Adrenal gland (tissue), 12 donors: ENCODE results near the gene MAP4K3. TPM values are rescaled to one million over a fixed set of nuclear protein-coding genes. Genes with fewer than 3 reads are reported as not detected.

ENCODE experiments used
- DNase-seq, 7 donors: peaks; one replicate each; pipeline ENCODE4 v3.0.0-alpha.2; 2019 to 2020
- H3K27ac ChIP-seq, 5 donors: fragments of 200-600 bp; sonication (generic) in 4 of 5; 1 replicate in 3 of 5; 2 replicates in 2 of 5; pipeline versions ENCODE4 v1.5.1 to v1.8.0; 2016 to 2020; ENCODE audit warnings: mild to moderate bottlenecking in 1 of 5
- H3K27me3 ChIP-seq: fragments of 200-600 bp; 2 replicates; pipeline ENCODE4 v1.8.0; 2021
- H3K36me3 ChIP-seq, 2 donors: fragments of 200-600 bp; replicated peaks in 1 of 2; 1 replicate in 1 of 2; 2 replicates in 1 of 2; pipeline versions ENCODE4 v1.5.1 to v1.8.0; 2018 to 2022
- H3K4me1 ChIP-seq, 2 donors: fragments of 200-600 bp; replicated peaks in 1 of 2; 1 replicate in 1 of 2; 2 replicates in 1 of 2; pipeline versions ENCODE4 v1.5.1 to v1.8.0; 2018 to 2021
- H3K4me3 ChIP-seq, 4 donors: fragments of 200-600 bp; sonication (generic) in 3 of 4; one replicate each; pipeline ENCODE4 v1.5.1; 2016 to 2018
- H3K9me3 ChIP-seq, 3 donors: fragments of 200-600 bp; sonication (generic) in 1 of 3; replicated peaks in 1 of 3; 1 replicate in 2 of 3; 2 replicates in 1 of 3; pipeline versions ENCODE4 v1.5.1 to v1.8.0; 2016 to 2021
- POLR2A ChIP-seq, 2 donors: fragments of 450-650 bp; IDR thresholded peaks; one replicate each; pipeline ENCODE4 v1.6.1; 2017; ENCODE audit warnings: antibody characterized with exemption in 2 of 2, mild to moderate bottlenecking in 2 of 2, moderate library complexity in 1 of 2
- WGBS, 4 donors: extraction: QIAGEN DNeasy Blood & Tissue Kit in 2 of 4; methylation state at CpG; one replicate each; pipeline versions ENCODE4 v1.1.5 to v1.1.7; 2013 to 2017; 5-methylcytosine and 5-hydroxymethylcytosine counted together
- intact Hi-C, 2 donors: fragments of 100-400 bp; cut with DNase I; formaldehyde crosslinking; loops; one replicate each; pipeline versions ENCODE4 v1.14.1 to v1.15.0; 2022 to 2023
- polyA plus RNA-seq, 3 donors: library from polyadenylated mRNA; stranded (reverse); fragments of 200-250 nt in 2 of 3; fragments of 350-450 nt in 1 of 3; fragmentation: Illumina TruSeq in 1 of 3; extraction: RNeasy Lipid Tissue Mini Kit (QIAGEN cat#74804) in 1 of 3; gene quantifications; one replicate each; pipeline ENCODE4 v1.2.3, GENCODE V29; 2013 to 2014
- total RNA-seq, 9 donors: library from RNA; depleted of rRNA in 4 of 9; stranded (reverse); fragments of >200 nt in 4 of 9; fragments of 120-200 nt in 1 of 9; fragmentation: NEBNext Ultra II Directional in 1 of 9; extraction: Animal tissue kit (Norgen Biotek cat#: 25700) in 1 of 9; gene quantifications; one replicate each; pipeline versions ENCODE4 v1.1.0 to v1.2.4, GENCODE V29; 2013 to 2023
- TF ChIP-seq, protein P1 (sequence below), 6 experiments: fragments of 450-650 bp in 4 of 6; fragments of 200-600 bp in 2 of 6; sonication (generic) in 1 of 6; IDR thresholded peaks; 1 replicate in 5 of 6; 2 replicates in 1 of 6; pipeline versions ENCODE4 v1.5.1 to v1.8.0; 2016 to 2021; ENCODE audit warnings: antibody characterized with exemption in 6 of 6, mild to moderate bottlenecking in 2 of 6, moderate library complexity in 1 of 6
- donor health status: healthy with polysubstance abuse.
- donor health status: Bipolar disorder and iron deficiency.
- donor health status: DM: yes; HTN: yes; CAD: no.
- donor health status: DM: no; HTN: no; CAD: no.
- donor health status: DM: no; HTN: no; CAD: no.
- donor health status: DM: yes; HTN: yes; CAD: no.

MAP4K3 gene
- total and polyA plus RNA-seq, 12 donors = 15.4 to 79.7 (median 38.8) TPM

DNA sequence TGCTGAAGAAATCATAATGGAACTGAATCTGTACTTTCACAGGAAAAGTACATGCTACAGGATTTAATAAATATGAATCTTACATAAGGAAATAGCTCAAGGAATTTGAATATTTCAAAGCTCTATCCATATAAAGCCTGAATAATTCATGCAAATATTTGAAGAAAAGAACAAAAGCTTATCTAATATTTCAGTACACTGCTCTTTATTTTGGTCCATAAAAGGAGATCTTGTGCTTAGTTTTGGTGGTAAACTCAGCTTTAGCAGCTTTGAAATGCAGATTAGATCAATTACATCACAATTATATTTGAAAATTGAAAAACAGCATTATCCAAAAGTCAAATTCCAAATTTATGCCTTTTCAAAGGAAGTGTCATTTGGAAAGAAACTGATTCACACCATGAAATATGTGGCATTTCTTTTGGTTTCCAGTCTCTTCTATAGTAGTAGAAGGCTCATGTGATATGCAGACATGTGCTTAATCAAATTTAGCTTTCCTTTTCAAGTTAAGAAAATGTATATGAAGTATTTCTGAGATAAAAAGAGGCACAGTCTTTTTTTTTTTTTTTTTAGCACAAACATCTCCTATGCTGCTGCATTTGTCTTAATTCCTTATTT is 42.1 kb upstream of the MAP4K3 start:
- Histone ChIP-seq H3K27me3 (no peaks in the 10 kb centered on the region), H3K27ac (no peak overlapping the region), H3K9me3 (no peaks in the 10 kb centered on the region), H3K36me3 (no peaks in the 10 kb centered on the region), H3K4me1 (peaks cover 10 to 11% of the 10 kb centered on the region in 2 donors), H3K4me3 (no peak overlapping the region)
- TF ChIP-seq, protein P1, sequence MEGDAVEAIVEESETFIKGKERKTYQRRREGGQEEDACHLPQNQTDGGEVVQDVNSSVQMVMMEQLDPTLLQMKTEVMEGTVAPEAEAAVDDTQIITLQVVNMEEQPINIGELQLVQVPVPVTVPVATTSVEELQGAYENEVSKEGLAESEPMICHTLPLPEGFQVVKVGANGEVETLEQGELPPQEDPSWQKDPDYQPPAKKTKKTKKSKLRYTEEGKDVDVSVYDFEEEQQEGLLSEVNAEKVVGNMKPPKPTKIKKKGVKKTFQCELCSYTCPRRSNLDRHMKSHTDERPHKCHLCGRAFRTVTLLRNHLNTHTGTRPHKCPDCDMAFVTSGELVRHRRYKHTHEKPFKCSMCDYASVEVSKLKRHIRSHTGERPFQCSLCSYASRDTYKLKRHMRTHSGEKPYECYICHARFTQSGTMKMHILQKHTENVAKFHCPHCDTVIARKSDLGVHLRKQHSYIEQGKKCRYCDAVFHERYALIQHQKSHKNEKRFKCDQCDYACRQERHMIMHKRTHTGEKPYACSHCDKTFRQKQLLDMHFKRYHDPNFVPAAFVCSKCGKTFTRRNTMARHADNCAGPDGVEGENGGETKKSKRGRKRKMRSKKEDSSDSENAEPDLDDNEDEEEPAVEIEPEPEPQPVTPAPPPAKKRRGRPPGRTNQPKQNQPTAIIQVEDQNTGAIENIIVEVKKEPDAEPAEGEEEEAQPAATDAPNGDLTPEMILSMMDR (IDR thresholded peaks at IDR 0.05) = no peak
- TF ChIP-seq POLR2A (IDR thresholded peaks at IDR 0.05) = no peak
- no peak for DNase-seq
- intact Hi-C loops = no loop called here

DNA sequence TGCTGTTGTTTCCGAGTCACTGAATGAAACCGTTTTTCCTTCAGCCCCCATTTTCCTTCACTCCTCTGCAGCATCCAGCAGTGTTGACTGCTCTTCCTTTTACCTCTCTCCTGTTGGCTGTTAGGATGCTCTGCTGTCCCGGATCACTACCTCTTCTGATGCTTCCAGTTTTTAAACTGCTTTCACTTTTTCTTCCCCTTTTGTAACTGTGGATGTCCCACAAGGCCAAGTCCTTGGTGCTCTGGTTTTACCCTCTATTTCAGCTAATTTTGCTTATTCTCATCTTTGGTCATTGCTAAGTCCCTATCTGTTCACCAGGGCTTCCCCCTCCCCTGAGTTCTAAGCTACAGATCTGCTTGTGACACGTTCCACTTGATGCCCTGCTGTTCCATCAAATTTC is 39.4 kb upstream of the MAP4K3 start:
- H3K9me3 ChIP-seq = no peaks in the 10 kb centered on the region
- no peaks in the 10 kb centered on the region for H3K27me3 ChIP-seq
- intact Hi-C loops = no loop called here
- no peaks in the 10 kb centered on the region for H3K36me3 ChIP-seq
- WGBS, 4 donors = 71 to 74% (median 72%) methylated on average over 4 of the region's 4 CpGs
- H3K4me3 ChIP-seq = no peak overlapping the region
- no peak overlapping the region for H3K27ac ChIP-seq
- no peak for DNase-seq
- H3K4me1 ChIP-seq = no peaks in the 10 kb centered on the region
- TF ChIP-seq POLR2A (IDR thresholded peaks at IDR 0.05) = no peak
- TF ChIP-seq, protein P1 (IDR thresholded peaks at IDR 0.05) = no peak

DNA sequence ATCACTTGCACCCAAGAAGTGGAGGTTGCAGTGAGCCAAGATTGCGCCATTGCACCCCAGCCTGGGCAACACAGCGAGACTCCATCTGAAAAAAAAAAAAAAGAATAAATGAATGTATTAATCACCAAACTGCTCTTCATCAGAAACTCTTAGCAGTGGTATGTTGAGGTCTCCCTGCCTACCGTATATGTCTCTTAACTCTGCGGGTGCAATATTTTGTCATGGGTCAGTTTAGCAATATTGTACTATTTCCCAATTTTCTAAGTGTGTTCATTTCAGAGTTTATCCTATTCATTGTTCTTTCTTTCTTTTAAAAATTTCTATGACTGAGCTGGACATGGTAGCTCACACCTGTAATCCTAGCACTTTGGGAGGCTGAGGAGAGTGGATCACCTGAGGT is 37.9 kb upstream of the MAP4K3 start:
- Histone ChIP-seq H3K36me3 (no peaks in the 10 kb centered on the region), H3K4me1 (peaks cover 2 to 3% of the 10 kb centered on the region in 2 donors), H3K27ac (no peak overlapping the region), H3K9me3 (no peaks in the 10 kb centered on the region), H3K27me3 (no peaks in the 10 kb centered on the region), H3K4me3 (no peak overlapping the region)
- WGBS, 4 donors = 88 to 97% (median 93%) methylated on average over 4 of the region's 4 CpGs
- TF ChIP-seq POLR2A (IDR thresholded peaks at IDR 0.05) = no peak
- TF ChIP-seq, protein P1 (IDR thresholded peaks at IDR 0.05) = no peak
- DNase-seq = no peak
- intact Hi-C loops = no loop called here

DNA sequence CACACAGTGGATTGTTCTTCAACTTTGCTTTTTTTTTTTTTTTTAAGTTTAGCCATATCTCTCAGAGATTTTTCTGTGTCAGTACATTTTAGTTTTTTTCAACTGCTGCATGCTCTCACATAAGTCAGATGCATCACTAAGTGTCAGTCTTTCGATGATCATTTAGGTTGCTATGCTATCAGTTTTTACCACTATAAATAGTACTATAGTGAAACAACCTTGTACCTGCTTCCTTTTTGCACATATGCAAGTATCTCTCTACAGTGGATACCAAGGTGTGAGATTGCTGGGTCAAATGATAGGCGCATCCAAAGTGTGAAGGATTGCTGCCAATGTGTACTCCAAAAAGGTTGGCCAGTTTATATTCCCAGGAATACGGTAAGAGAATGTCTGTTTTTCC is 33.5 kb upstream of the MAP4K3 start:
- no peaks in the 10 kb centered on the region for H3K36me3 ChIP-seq
- peaks cover 18 to 28% of the 10 kb centered on the region in 2 donors for H3K4me1 ChIP-seq
- intact Hi-C loops = no loop called here
- no peak for DNase-seq
- WGBS, 4 donors = 83 to 91% (median 85%) methylated on average over 3 of the region's 3 CpGs
- H3K9me3 ChIP-seq = no peaks in the 10 kb centered on the region
- H3K27ac ChIP-seq = peak overlapping the region in 2 of 5 donors; percentile 55 to 62
- H3K27me3 ChIP-seq = no peaks in the 10 kb centered on the region
- TF ChIP-seq, protein P1 (IDR thresholded peaks at IDR 0.05) = no peak
- TF ChIP-seq POLR2A (IDR thresholded peaks at IDR 0.05) = no peak
- H3K4me3 ChIP-seq = no peak overlapping the region
